HG02798 (cell line): ENCODE results near the gene NF1.
"Not testable (repeated sequence)": the region's sequence is repeated elsewhere in the genome, so short reads cannot be mapped to it uniquely, and the experiment has no call there.

Source experiments
- ATAC-seq: cut with Tn5 transposase; IDR thresholded peaks from one replicate; pipeline ENCODE4 v1.9.1; 2021; ENCODE audit warnings: mild to moderate bottlenecking; ENCODE audit not compliant: unreplicated experiment, poor library complexity

Gene NF1

DNA sequence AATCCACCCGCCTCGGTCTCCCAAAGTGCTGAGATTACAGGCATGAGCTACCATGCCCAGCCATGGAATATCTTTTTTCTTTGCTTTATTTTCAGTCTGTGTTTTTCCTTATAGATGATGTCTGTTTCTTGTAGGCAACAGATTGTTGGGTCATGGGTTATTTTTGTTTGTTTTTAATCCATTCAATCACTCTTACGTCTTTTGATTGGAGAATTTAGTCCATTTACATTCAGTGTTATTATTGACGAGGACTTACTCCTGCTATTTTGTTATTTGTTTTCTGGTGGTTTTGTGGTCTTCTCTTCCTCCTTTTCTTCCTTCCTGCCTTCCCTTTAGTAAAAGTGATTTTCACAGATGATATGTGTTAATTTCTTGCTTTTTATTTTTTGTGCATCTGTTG lies 146.3 kb downstream of the NF1 start:
- no peak for ATAC-seq

DNA sequence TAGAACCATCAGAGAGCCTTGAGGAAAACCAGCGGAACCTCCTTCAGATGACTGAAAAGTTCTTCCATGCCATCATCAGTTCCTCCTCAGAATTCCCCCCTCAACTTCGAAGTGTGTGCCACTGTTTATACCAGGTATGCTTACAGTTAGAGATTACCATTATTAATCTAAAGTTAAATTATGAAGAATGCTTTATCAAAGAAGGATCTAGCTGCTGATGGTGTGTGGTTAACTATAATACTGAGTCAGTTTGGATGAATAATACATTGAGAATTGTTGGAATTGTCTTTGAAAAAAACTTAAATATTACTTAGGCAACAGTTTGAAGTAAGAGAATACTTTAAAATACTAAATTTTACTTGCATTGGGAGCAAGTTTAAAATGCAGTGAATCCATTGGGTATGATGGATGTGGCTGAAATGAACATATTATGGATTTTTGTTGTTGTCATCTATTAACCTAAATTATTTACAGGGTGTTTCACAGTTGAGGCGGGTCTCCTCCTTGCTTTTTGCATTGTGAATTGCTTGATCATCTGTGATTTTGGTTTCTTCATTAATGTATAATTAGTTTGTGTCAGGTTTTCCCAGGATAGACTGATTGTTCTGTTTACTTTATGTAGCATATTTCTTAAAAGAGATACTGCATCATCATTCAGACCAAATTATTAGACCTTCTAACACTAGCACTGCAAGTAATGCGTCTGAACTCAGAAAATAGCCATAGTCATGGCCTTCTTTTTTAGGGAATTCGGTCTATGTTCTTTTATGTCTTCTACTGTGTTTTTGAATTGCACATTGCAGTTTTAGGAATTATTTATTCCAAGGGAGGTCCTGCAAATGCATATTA lies 154.4 kb downstream of the NF1 start:
- ATAC-seq = no peak

DNA sequence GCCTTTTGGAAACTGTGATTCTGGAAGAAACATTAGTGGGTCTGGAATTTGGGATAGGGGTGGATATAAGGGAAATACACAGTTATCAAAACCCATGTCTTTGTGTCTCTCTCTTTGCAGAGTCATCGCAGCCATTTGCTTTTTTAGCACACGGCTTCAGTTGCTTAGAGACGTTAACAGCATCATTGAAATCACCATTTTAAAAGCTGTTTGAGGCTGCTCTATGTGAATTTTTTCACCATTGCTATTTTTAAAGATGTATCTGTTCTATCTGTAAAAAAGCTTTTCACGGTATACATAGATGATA lies 155.0 kb downstream of the NF1 start:
- ATAC-seq = no peak

DNA sequence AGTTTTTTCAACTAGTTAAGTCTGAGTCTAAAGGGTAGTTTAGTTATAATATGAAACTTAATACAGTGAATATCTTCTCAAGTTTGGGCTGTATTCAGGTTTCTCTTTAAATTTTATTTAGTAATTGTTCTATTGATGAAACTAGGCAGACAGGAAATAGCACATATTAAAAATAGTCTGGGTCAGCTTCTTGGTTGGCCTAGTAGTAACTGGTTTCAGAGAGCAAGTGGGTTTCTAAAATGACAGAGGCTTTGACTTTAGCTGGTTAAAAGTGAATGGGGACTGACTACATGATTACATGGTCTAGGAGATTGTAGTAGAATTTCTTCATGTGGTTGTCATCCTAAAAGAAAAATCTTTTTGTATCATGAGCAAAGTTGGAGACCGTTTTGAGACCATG lies 155.5 kb downstream of the NF1 start:
- ATAC-seq = no peak

DNA sequence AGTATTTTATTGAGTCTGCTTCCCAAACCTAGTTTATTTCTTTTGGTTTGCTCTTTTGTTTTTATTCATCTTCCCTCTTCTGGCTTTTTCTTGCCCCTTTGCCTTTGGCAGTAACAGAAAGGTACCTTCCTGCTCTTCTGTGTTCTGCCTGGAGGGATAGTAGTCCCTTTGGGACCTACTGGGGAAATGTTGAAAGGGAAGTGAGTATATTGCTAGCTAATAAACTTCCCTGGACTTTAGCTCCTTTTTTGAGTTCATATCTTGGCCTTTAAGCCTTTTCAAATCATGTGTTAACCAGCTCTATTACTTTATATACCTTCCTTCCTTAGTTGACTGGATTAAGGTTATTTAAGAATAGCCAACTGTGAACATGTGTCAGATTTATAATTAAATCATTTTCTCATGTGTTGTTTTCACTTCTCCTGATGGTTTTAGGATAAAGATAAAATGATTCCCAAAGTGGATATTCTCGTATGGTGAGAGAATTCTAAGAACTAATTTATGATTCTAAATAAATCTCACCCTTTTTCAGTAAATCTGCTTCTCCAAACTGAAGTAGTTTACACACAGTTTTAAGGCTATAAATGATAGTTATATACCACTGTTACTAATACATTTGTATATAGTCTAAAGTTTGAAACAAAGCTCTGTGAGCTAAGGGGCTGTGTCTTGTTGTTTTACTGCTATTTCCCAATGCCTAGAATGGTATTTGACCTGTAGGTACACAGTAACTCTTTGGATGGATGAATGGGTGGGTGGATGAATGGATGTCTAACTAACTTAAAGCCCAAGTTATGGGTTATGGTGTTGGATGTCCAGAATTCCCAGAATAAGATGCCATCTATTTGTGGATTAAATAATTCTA lies 156.6 kb downstream of the NF1 start:
- no peak for ATAC-seq

DNA sequence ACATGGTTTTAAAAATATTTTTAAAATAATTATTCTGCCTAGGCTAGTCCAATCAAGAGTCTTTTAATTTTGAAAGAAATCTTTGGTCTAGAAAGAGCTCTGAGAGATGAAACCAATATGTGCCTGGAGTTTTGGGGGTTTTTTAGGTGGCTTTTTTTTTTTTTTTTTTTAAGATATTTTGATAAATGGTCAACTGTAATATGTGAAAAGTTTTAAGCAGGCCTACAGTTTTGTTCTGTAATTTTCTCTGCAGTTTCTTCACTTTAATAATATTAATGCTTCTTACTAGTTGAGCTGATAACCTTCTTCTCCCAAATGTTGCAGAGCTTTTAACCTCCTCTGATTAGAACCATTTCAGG lies 157.2 kb downstream of the NF1 start:
- ATAC-seq = no peak

DNA sequence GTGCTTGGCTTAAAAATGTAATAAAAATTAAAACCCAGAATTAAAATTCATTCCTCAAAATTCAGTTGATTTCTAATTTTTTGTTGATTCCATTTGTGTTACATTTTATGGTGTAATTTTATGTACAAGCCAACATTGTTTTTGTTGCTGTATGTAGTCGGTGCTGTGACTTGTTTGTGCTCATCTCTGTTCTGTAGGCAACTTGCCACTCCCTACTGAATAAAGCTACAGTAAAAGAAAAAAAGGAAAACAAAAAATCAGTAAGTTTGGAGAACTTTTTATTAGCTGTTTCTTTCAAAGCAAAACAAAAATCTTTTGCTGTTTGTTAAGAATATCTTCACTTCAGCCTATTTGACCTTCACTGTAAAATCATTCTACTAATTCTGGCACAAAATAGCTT lies 158.0 kb downstream of the NF1 start:
- no peak for ATAC-seq

DNA sequence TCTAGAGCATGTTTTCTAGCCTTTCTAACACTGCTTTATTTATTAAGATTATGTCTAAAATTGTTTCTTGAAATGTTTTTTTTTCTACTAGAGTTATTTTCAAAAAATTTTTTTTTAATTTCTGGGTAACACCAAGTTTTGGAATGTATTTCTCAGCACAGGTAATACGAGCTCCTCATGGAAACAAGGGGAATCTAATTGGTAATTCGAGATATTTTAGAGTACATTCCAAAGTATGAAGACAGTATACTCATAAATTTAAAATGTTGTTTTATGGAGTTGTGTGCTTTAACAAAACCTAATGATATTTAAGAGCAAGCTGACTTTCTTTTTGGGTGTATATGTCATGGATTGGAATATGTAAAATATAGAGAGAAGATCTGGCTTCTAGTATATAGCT lies 159.9 kb downstream of the NF1 start:
- no peak for ATAC-seq

DNA sequence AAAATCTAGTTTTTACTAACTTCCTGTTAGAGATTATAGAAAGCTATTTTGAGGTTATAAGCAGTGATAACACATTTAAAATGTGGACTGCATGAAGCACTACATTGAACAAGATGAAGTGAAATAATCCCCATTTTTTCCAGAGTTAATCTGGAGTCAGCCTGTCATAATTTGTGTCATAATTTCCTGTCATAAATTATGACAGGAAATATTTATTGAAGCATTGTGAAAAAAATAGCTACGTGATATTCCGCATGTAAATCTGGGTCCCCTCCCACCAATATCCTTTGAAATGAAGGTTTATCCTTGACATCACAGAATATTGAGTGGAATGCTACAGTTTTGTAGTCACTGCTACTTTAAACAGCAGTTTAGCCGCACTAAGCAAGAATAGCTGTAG lies 162.2 kb downstream of the NF1 start:
- no peak for ATAC-seq

DNA sequence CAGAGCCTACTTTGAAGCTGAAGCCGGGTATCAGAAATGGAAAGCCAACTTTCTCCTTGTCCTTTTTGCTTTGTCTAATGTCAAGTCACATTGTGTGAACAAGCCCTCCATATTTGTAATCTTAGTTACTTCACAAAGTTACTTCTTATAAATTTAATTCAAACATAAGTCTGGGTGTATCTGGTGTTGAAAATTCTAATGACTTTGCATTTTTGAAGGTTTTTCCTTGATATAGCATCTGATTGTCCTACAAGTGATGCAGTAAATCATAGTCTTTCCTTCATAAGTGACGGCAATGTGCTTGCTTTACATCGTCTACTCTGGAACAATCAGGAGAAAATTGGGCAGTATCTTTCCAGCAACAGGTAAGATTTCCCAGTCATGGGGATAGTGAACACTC lies 165.4 kb downstream of the NF1 start:
- ATAC-seq = no peak

DNA sequence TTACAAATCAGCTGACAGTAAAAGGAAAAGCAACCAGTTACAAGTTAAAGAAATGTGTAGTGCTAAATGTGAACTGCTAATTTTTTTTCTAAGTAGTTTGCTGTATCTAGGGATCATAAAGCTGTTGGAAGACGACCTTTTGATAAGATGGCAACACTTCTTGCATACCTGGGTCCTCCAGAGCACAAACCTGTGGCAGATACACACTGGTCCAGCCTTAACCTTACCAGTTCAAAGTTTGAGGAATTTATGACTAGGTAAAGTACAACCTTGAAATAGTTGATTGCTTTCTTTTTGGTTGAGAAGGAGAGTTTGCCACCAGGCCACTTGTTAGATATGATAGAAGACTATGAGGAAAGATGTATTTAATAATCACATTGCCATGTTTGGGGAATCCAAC lies 166.8 kb downstream of the NF1 start:
- no peak for ATAC-seq

DNA sequence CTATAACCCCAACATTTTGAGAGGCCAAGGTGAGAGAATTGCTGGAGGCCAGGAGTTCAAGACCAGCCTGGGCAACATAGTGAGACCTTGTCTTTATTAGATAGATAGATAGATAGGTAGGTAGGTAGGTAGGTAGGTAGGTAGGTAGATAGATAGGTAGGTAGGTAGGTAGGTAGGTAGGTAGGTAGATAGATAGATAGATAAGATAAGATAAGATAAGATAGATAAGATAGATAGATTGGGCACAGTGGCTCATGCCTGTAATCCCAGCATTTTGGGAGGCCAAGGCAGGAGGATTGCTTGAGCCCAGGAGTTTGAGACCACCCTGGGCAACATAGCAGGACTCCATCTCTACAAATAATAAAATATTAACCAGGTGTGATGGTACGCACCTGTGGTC lies 168.1 kb downstream of the NF1 start:
- ATAC-seq = not testable (repeated sequence)

DNA sequence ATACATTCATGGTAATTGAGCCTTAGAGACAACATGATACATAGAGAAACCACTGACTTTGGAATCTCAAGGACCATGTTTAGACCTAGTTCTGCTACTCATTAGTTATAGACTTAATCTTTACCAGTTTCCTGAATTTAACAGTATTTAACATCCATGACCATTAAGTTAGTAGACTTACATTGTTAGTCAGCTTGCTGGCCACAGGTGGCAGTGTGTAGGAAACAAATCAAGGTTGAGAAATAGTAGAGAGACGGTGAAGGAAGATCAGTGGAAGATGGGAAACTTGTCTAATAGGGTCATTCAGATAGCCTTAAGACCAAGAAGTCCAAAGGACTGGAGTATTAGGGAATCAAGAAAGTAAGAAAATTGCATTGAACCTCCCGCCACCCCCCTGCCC lies 171.3 kb downstream of the NF1 start:
- no peak for ATAC-seq

DNA sequence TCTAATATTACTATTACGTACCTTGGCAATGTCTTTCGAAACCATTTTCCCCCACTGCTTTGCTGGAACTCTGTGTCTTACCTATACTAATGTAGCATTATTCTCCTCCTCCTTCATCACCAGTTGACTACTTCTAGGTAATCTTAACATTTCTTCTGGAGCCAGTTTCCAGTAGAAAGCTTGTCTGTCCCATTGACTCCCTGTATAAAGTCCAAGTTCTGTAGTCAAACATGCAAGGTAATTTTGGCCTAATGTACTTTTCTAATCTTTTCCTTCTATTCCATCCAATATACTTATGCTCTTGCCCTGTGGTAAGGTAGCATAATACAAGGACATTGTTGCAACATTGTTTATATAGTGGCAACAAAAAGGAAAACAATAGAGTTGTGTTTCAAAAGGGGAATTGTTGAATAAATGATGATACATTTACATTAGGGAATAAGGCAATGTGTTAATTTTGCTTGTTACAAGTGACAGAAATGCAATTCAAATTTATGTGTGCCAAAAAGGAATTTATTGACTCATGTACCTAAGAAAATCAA lies 174.3 kb downstream of the NF1 start:
- ATAC-seq = no peak

DNA sequence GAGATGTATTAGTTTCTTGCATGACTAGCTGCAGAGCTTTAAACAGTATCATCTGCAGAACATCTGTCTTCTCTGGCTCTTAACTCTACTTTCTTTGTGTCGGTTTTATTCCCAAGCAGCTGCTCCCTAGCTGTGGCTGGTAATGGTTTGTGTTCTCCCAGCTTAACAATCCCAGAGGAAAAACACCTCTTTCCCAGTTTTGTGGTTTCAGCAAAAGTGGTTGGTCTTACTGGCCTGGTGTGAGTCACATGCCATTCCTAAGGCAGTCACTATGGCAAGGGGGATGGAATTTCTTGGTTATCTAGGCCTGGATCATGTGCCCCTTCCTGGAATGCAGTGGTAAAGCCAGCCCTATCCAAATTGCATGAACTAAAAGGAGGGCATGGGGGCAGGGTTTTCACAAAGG lies 174.8 kb downstream of the NF1 start:
- no peak for ATAC-seq

DNA sequence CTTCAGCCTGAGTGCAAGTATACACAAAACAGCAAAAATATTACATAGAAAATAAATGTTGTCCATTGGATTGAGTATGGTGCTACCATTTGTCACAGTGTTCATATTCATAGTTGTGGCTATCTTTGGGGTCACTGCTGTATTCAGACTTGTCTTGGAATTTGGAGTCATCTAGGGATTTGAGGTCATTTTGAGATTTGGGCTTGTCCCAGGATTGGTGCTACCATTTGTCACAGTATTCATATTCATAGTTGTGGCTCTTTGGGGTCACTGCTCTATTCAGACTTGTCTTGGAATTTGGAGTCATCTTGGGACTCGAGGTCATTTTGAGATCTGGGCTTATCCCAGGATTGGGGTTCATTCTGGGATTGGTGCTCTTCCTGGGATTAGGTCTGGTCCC lies 177.5 kb downstream of the NF1 start:
- no peak for ATAC-seq

DNA sequence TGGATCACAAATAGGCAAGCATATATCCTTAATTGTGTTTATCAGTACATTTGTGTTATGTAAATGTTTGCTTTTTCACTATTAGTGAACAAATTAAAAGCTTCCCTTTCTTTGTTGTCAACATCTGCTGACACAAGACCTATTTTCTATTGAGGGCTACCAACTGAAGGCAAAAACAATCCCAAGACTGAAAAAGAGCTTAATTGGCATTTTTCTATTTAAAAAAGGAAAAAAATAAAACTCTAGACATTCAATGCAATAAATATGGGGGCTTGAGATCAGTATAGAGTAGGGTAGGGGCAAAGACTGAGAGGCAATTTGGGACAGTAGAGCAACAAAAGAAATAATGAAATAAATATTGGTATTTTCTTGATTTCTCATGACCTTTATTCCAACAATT lies 178.0 kb downstream of the NF1 start:
- no peak for ATAC-seq

DNA sequence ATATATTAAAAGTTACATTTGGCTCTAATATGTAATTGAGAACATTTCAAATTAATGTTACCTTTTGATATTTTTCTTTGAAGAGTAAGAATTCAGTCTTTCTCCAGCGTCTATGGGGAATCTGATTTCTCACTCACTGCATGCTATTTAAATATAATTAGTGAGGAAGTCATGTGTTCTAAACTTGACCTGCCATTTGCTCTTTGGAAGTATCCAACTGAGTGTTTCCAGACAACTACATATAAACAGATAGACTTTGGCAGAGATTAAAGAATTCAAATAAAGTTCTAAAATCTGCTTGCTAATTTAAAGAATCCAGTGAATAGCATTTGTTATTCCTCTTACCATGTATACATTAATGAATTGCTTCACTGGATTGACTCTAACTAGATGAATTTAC lies 178.7 kb downstream of the NF1 start:
- ATAC-seq = no peak

DNA sequence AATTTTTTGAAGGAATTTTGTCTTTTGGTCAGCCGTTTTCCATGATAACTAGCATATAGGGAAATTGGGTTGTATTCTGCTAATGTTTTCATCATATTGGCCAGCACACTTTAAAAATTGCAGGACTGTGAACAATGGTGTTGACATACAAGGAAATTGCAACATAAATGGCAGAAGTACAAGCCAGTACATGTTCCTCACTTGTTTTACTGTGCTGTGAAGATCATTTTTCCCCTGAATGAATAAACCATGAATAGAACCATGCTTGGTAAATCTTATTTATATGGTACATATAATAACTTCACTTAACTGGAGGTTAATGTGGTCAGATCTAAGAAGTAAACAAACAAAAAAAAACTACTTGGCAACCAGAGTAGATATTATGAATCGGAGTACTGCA lies 179.5 kb downstream of the NF1 start:
- ATAC-seq = no peak

DNA sequence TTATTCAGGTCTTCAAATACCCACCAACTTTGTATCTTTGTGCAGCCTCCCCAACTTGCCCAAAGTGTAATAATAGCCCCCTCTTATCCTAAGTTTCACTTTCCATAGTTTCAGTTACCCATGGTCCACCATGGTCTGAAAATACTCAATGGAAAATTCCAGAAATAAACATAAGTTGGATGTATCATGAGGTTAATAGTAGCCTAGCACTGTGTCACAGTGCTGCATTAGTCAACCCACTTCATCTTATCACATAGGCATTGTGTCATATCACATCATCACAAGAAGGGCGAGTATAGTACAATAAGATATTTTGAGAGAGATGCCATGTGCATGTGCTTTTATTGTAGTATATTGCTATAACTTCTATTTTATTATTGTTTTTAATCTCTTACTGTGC lies 180.3 kb downstream of the NF1 start:
- ATAC-seq = no peak

DNA sequence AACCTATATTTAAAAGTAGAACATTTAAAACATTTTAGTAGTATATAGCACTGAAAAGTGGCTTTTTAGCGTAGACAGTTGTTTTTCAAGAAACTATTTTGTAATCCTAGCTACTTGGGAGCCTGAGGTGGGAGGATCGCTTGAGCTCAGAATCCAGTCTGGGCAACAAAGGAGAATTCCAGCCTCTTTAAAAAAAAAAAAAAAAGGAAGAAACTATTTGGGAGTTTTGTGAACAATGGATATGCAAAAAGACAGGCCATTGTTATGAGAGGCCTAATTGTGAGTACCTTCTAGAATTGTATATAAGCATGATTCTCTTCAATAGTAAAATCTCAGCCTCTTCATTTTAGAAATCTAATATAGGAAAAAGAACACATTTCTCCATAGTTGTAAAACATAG lies 184.6 kb downstream of the NF1 start:
- no peak for ATAC-seq

DNA sequence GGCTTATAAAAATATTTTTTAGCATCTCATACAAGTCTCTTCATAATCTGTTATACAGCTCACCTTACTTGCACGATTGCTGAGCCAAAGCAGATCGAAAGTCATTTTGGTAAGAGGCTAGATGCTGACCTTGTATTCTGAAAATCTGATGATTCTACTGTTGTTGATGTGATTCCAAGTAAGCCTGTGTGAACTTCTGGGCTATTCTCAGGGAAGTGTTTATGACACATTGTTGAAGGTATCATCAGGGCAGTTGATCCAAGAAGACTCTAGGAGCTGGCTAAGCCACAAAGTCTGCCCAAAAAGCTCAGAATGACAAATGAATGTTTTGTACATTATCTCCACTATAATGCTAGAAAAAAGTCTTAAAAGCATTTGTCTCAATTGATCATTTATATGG lies 186.3 kb downstream of the NF1 start:
- ATAC-seq = no peak
